Measurements from ENCODE around the gene RAD51B.

DNA sequence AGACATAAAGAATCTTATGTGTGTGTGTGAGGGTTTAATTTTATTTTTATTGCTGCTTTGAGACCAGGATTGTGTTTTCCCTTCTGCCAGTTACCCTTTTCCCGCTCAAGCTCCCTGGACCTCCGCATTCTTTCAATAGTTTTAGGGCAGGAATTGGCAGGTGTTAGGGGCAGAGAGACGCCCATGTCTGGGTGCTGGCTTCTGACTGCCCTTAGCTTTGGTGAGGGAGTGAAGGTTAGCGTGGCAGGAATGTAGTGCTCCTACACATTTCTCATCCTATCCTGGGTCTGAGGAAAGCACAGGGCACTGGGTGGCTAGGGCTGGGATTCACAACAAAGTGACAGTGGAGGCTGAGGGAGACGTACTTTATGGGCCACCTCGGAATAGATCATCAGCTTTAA is 545.2 kb downstream of the RAD51B start:
- TF ChIP-seq, protein P1, sequence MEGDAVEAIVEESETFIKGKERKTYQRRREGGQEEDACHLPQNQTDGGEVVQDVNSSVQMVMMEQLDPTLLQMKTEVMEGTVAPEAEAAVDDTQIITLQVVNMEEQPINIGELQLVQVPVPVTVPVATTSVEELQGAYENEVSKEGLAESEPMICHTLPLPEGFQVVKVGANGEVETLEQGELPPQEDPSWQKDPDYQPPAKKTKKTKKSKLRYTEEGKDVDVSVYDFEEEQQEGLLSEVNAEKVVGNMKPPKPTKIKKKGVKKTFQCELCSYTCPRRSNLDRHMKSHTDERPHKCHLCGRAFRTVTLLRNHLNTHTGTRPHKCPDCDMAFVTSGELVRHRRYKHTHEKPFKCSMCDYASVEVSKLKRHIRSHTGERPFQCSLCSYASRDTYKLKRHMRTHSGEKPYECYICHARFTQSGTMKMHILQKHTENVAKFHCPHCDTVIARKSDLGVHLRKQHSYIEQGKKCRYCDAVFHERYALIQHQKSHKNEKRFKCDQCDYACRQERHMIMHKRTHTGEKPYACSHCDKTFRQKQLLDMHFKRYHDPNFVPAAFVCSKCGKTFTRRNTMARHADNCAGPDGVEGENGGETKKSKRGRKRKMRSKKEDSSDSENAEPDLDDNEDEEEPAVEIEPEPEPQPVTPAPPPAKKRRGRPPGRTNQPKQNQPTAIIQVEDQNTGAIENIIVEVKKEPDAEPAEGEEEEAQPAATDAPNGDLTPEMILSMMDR (IDR thresholded peaks at IDR 0.05; ENCODE audit: low read length): no peak
- no peak for TF ChIP-seq EZH2 (optimal IDR thresholded peaks at IDR 0.05; ENCODE audit: low read depth, low read length)
- TF ChIP-seq EZH2phosphoT487 (IDR thresholded peaks at IDR 0.05; ENCODE audit: low read length): no peak
